Limb (tissue), 2 donors: ENCODE results near the gene FGFRL1.

ENCODE experiments used
- DNase-seq, 2 donors: peaks; one replicate each; pipeline ENCODE4 v3.0.0-alpha.2; 2016; ENCODE audit errors: extremely low spot score in 2 of 2

FGFRL1 gene

GRCh38 chr4:1011022-1011665, at the start of gene FGFRL1:
Gene FGFRL1, plus strand, starts transcription at chr4:1011626. Its CDS starts 860 bp downstream, at chr4:1012486.
- peak; percentile 90 to 96 for DNase-seq

GRCh38 chr4:962231-963208, 48.9 kb upstream of the FGFRL1 start:
- peak in 1 of 2 donors; percentile 26 for DNase-seq

GRCh38 chr4:963276-964225, 47.9 kb upstream of the FGFRL1 start:
- DNase-seq: no peak

- DNase-seq: no peak
Measured at GRCh38 chr4:964346-965025, 46.9 kb upstream of the FGFRL1 start.

- no peak for DNase-seq
Measured at GRCh38 chr4:965048-965765, 46.2 kb upstream of the FGFRL1 start.

GRCh38 chr4:965766-966134, 45.7 kb upstream of the FGFRL1 start:
- no peak for DNase-seq

- DNase-seq: no peak
Measured at GRCh38 chr4:966266-967112, 44.9 kb upstream of the FGFRL1 start.

GRCh38 chr4:967113-968104, 44.0 kb upstream of the FGFRL1 start:
- DNase-seq: peak in 1 of 2 donors; percentile 54

- no peak for DNase-seq
Measured at GRCh38 chr4:968221-968620, 43.2 kb upstream of the FGFRL1 start.

GRCh38 chr4:968621-969394, 42.6 kb upstream of the FGFRL1 start:
- DNase-seq: no peak

GRCh38 chr4:970046-970745, 41.2 kb upstream of the FGFRL1 start:
- DNase-seq: no peak

- no peak for DNase-seq
Measured at GRCh38 chr4:970854-971520, 40.4 kb upstream of the FGFRL1 start.

GRCh38 chr4:971666-972500, 39.5 kb upstream of the FGFRL1 start:
- DNase-seq: no peak

- DNase-seq: no peak
Measured at GRCh38 chr4:972651-973424, 38.6 kb upstream of the FGFRL1 start.
